Activated T-helper 2 cell treated with anti-CD3 and anti-CD28 coated beads, Interferon-gamma antibody, Interleukin-2, Interleukin-4, amounts not matched to agents 10 μg/mL and 5 μg/mL and 100 μg/mL, durations not matched to agents 14 hours and 24 hours and 36 hours (primary cell): ENCODE measurements around the gene RFC2. TPM values are rescaled to one million over a fixed set of nuclear protein-coding genes. Genes with fewer than 3 reads are reported as not detected.
"Not testable (repeated sequence)": the region's sequence is repeated elsewhere in the genome, so short reads cannot be mapped to it uniquely, and the experiment has no call there.

ENCODE experiments used
- DNase-seq: peaks from one replicate; pipeline ENCODE4 v3.0.0; 2021; ENCODE audit warnings: low spot score
- H3K27ac Mint-ChIP-seq: one replicate; pipeline ENCODE4 v1.8.0; 2021; ENCODE audit warnings: mixed read lengths
- H3K27me3 Mint-ChIP-seq: one replicate; pipeline ENCODE4 v1.8.0; 2021; ENCODE audit warnings: low read depth, mixed read lengths
- H3K36me3 Mint-ChIP-seq: one replicate; pipeline ENCODE4 v1.8.0; 2021; ENCODE audit warnings: low read depth, mixed read lengths
- H3K4me1 Mint-ChIP-seq: one replicate; pipeline ENCODE4 v1.8.0; 2021; ENCODE audit warnings: low read depth, mixed read lengths
- H3K4me3 Mint-ChIP-seq: one replicate; pipeline ENCODE4 v1.8.0; 2021; ENCODE audit warnings: low read depth, mild to moderate bottlenecking, moderate library complexity, mixed read lengths
- H3K9me3 Mint-ChIP-seq: one replicate; pipeline ENCODE4 v1.8.0; 2021; ENCODE audit warnings: mixed read lengths
- intact Hi-C: fragments of 100-400 bp; cut with micrococcal nuclease; formaldehyde crosslinking; loops from one replicate; pipeline ENCODE4 v1.15.1; 2023
- total RNA-seq: library from RNA; stranded (reverse); gene quantifications from 2 replicates; pipeline ENCODE4 v1.2.3, GENCODE V29; 2022

The RFC2 gene
- total RNA-seq, 1 donor from 2014 or later = 85.2 TPM

DNA sequence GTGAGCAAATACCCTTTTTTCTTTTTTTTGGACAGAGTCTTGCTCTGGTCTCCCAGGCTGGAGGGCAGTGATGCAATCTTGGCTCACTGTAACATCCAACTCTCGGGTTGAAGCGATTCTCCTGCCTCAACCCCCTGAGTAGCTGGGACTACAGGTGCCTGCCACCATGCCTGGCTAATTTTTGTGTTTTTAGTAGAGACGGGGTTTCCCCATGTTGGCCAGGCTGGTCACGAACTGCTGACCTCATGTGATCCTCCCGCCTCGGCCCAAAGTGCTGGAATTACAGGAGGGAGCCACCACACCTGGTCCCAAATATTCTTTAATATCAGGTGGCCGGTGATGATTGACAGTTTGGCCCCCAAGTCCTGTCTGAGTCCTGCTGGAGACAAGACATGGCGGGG lies 37.8 kb downstream of the RFC2 start:
- peaks cover 24% of the 10 kb centered on the region for H3K4me1 Mint-ChIP-seq
- H3K27ac Mint-ChIP-seq = peak overlapping the region; percentile 69
- H3K4me3 Mint-ChIP-seq = no peak overlapping the region
- H3K36me3 Mint-ChIP-seq = peaks cover 19% of the 10 kb centered on the region
- no peaks in the 10 kb centered on the region for H3K9me3 Mint-ChIP-seq
- no peaks in the 10 kb centered on the region for H3K27me3 Mint-ChIP-seq
- intact Hi-C loops = no loop called here
- no peak for DNase-seq

GRCh38 chr7:74215921-74216320 lies 38.3 kb downstream of the RFC2 start:
- H3K27me3 Mint-ChIP-seq = no peaks in the 10 kb centered on the region
- no peak overlapping the region for H3K4me3 Mint-ChIP-seq
- no peak for DNase-seq
- H3K27ac Mint-ChIP-seq = no peak overlapping the region
- H3K4me1 Mint-ChIP-seq = peaks cover 24% of the 10 kb centered on the region
- peaks cover 19% of the 10 kb centered on the region for H3K36me3 Mint-ChIP-seq
- H3K9me3 Mint-ChIP-seq = no peaks in the 10 kb centered on the region
- intact Hi-C loops = no loop called here

- H3K9me3 Mint-ChIP-seq = no peaks in the 10 kb centered on the region
- intact Hi-C loops = no loop called here
- peaks cover 24% of the 10 kb centered on the region for H3K4me1 Mint-ChIP-seq
- H3K27ac Mint-ChIP-seq = peak overlapping the region; percentile 58
- peaks cover 19% of the 10 kb centered on the region for H3K36me3 Mint-ChIP-seq
- no peak for DNase-seq
- no peak overlapping the region for H3K4me3 Mint-ChIP-seq
- no peaks in the 10 kb centered on the region for H3K27me3 Mint-ChIP-seq
Measured at GRCh38 chr7:74214816-74215630, 39.2 kb downstream of the RFC2 start.

- no peaks in the 10 kb centered on the region for H3K9me3 Mint-ChIP-seq
- intact Hi-C loops = no loop called here
- no peaks in the 10 kb centered on the region for H3K27me3 Mint-ChIP-seq
- no peak overlapping the region for H3K27ac Mint-ChIP-seq
- H3K36me3 Mint-ChIP-seq = peaks cover 12% of the 10 kb centered on the region
- DNase-seq = no peak
- peaks cover 21% of the 10 kb centered on the region for H3K4me1 Mint-ChIP-seq
- H3K4me3 Mint-ChIP-seq = no peak overlapping the region
Measured at GRCh38 chr7:74212661-74213060, 41.5 kb downstream of the RFC2 start.

GRCh38 chr7:74208241-74208640 lies 46.0 kb downstream of the RFC2 start:
- not testable (repeated sequence) for DNase-seq, H3K27me3 Mint-ChIP-seq, H3K9me3 Mint-ChIP-seq, H3K4me3 Mint-ChIP-seq, H3K27ac Mint-ChIP-seq, H3K36me3 Mint-ChIP-seq
- H3K4me1 Mint-ChIP-seq = peaks cover 18% of the 10 kb centered on the region
- intact Hi-C loops = loop anchor here (5.0 kb wide), 1 partner anchor 44 kb away; the partner anchor contains the start of gene RFC2

DNA sequence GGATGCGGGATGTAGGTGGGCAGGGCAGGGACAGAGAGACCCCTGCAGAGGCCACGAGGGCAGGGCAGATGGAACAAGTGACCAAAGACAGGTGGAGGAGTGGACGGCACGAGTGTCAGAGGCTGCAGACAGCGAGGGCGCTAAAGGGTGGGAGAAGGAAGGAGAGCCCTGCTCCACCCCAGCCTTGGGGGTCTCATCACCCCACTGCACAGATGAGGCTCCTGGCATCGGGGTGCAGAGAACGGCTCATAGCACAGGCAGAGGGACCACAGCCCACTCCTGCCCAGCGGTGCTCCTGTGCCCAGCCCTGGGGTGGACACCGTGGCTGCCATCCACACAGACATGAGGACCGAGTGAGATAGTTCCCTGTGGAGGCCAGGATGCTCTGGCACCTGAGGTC lies 46.6 kb downstream of the RFC2 start:
- Mint-ChIP-seq H3K27ac (no peak overlapping the region), H3K36me3 (peaks cover 5% of the 10 kb centered on the region), H3K9me3 (no peaks in the 10 kb centered on the region), H3K4me3 (no peak overlapping the region), H3K4me1 (peaks cover 18% of the 10 kb centered on the region), H3K27me3 (peaks cover 3% of the 10 kb centered on the region)
- no peak for DNase-seq
- intact Hi-C loops = loop anchor here (2.0 to 5.0 kb wide), 2 partner anchors 45 to 139 kb away; partner anchors contain the start of gene RFC2

DNA sequence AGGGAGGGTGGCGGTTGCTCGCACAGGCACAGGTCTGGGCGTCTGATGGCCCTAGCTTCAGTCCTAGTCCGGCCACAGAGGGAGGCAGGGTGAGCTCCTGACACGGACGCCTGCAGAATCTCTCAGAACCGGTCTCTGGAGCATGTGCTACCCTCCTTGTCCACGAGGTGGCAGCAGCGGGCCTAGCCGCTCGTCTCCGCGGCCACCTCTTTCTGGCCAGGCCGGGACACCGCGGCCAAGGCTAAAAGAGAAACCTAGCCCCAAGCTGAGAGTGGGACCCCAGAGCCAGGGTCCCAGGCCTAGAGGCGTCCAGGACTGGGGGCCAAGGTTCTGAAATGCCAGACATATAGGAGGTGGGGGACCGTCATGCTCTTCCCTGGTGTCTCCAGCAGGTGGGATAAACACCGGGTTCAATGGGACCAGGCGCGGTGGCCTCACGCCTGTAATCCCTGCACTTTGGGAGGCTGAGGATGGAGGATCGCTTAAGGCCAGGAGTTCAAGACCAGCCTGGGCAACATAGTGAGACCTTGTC lies 47.5 kb downstream of the RFC2 start:
- H3K27me3 Mint-ChIP-seq = peaks cover 3% of the 10 kb centered on the region
- intact Hi-C loops = loop anchor here (1.0 to 5.0 kb wide), 3 partner anchors 46 to 195 kb away; partner anchors contain the start of gene RFC2
- H3K36me3 Mint-ChIP-seq = peaks cover 4% of the 10 kb centered on the region
- peaks cover 16% of the 10 kb centered on the region for H3K4me1 Mint-ChIP-seq
- no peaks in the 10 kb centered on the region for H3K9me3 Mint-ChIP-seq
- H3K27ac Mint-ChIP-seq = no peak overlapping the region
- peak; percentile 73 for DNase-seq
- H3K4me3 Mint-ChIP-seq = peak overlapping the region; percentile 13

DNA sequence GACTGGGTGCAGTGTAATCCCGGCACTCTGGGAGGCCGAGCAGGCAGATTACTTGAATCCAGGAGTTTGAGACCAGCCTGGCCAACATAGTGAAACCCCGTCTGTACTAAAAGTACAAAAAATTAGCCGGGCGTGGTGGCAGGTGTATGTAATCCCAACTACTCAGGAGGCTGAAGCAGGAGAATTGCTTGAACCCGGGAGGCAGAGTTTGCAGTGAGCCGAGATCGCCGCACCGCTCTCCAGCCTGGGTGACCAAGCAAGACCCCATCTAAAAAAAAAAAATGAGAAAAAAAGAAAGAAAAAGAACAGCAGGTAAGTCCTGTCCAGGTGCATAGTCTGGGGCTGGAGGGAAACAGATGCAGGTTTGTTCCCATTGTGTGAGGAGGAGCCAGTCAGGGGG lies 48.1 kb downstream of the RFC2 start:
- not testable (repeated sequence) for H3K36me3 Mint-ChIP-seq, H3K27me3 Mint-ChIP-seq, H3K27ac Mint-ChIP-seq, H3K4me3 Mint-ChIP-seq, DNase-seq, H3K9me3 Mint-ChIP-seq
- H3K4me1 Mint-ChIP-seq = peaks cover 16% of the 10 kb centered on the region
- intact Hi-C loops = loop anchor here (1.0 to 5.0 kb wide), 3 partner anchors 46 to 195 kb away; partner anchors contain the start of gene RFC2

DNA sequence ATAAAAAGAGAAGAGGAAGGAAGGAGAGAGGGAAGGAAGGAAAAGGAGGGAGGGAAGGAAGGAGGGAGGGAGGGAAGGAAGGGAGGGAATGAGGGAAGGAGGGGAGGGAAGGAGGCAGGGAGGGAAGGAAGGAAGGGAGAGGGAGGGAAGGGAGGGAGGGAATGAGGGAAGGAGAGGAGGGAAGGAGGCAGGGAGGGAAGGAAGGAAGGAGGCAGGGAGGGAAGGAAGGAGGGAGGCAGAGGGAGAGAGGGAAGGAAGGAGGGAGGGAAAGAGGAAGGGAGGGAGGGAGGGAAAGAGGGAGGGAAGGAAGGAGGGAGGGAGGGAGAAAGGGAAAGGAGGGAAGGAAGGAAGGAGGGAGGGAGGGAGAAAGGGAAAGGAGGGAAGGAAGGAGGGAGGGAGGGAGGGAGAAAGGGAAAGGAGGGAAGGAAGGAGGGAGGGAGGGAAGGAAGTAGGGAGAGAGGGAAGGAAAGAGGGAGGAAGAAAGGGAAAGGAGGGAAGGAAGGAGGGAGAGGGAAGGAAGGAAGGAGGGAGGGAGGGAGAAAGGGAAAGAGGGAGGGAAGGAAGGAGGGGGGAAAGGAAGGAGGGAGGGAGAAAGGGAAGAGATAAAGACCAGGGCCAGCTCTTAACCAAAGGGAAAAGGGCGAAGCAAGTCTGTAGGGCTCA lies 50.1 kb downstream of the RFC2 start:
- Mint-ChIP-seq H3K27me3 (peaks cover 3% of the 10 kb centered on the region), H3K9me3 (no peaks in the 10 kb centered on the region), H3K4me3 (no peak overlapping the region), H3K4me1 (peaks cover 11% of the 10 kb centered on the region), H3K27ac (no peak overlapping the region), H3K36me3 (peaks cover 7% of the 10 kb centered on the region)
- DNase-seq = no peak
- intact Hi-C loops = no loop called here

DNA sequence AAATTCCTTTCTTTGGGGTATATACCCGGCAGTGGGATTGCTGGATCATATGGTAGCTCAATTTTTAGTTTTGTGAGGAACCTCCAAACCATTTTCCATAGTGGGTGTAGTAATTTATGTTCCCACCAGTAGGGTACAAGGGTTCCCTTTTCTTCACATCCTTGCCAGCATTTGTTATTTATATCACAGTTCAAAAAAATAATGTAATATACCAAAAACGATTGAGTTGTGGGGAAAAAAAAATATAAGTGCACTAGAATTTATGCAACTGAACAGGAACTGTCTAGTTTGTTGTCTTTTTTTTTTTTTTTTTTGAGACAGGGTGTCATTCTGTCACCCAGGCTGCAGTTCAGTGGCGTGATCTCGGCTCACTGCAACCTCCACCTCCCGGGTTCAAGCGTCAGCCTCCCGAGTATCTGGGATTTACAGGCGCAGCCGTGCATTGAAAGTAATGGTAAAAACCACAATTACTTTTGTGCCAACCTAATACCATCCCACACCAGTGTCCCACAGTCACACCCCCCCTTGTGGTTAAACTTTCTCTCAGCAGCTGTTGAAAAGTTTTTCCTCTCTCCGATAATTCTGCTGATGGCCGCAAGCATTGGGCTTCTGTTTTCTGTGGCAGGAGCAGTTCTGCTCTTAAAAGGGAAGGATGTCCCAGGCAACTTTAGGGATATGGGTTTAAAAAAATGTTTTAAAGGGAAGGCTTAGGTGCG lies 51.2 kb downstream of the RFC2 start:
- no peak overlapping the region for H3K27ac Mint-ChIP-seq

DNA sequence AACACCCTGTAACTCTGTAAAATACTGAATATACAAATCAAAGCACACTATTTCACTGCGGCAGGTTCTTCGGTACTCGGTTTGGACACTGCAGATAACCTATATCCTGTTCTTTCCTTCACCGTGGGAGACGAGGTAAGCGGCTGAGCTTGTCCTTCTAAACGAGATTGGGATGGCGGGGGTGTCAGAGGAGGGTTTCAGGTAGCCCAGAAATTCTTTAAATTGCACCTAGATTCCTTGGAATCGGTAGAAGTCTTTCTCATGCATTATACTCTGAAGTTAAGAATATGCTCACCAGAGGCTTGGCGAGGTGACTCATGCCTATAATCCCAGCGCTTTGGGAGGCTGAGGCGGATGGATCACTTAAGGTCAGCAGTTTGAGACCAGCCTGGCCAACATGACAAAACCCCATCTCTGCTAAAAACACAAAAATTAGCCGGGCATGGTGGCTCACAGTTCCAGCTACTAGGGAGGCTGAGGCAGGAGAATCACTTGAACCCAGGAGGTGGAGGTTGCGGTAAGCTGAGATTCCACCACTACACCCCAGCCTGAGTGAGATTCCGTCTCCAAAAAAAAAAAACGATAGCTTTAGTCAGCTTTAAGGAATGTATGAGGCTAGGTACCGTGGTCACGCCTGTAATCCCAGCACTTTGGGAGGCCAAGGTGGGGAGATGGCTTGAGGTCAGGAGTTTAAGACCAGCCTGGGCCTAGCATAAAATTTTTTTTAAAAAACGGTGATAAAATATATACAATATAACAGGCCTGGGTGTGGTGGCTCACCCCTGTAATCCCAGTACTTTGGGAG lies 54.4 kb downstream of the RFC2 start:
- DNase-seq = no peak
- Mint-ChIP-seq H3K9me3 (no peaks in the 10 kb centered on the region), H3K4me3 (no peak overlapping the region), H3K27ac (no peak overlapping the region), H3K36me3 (peaks cover 33% of the 10 kb centered on the region), H3K27me3 (peaks cover 3% of the 10 kb centered on the region), H3K4me1 (peaks cover 7% of the 10 kb centered on the region)
- intact Hi-C loops = no loop called here

More for the DNA sequence above, 51.2 kb downstream of the RFC2 start:
- H3K4me3 Mint-ChIP-seq = no peak overlapping the region
- no peaks in the 10 kb centered on the region for H3K9me3 Mint-ChIP-seq
- peaks cover 11% of the 10 kb centered on the region for H3K4me1 Mint-ChIP-seq
- intact Hi-C loops = no loop called here
- DNase-seq = no peak
- H3K36me3 Mint-ChIP-seq = peaks cover 8% of the 10 kb centered on the region
- H3K27me3 Mint-ChIP-seq = peaks cover 3% of the 10 kb centered on the region
